ENCODE data around the gene HAO2. TPM values are rescaled to one million over a fixed set of nuclear protein-coding genes. Genes with fewer than 3 reads are reported as not detected.

Gene HAO2
- total RNA-seq, 1 experiment from 2014 or later = not detected

DNA sequence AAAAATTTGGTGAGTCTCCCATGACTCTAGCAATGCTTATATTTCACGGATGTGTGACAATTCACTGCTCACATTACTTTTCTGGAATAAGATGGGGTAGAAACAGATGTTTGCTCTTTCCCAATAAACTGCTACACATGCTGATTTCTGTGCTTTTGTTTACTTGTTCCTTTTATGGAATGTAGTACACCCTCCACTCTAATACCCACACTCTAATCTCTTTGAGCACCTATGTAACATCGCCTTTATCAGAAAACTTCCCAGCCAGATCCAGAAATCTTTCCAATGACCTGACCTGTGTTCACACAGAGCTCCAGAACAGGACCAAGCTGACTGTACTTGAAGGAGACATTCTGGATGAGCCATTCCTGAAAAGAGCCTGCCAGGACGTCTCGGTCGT is 50.5 kb downstream of the HAO2 start:
- CTCF ChIA-PET = no interaction called here
- TF ChIP-seq, protein P1, sequence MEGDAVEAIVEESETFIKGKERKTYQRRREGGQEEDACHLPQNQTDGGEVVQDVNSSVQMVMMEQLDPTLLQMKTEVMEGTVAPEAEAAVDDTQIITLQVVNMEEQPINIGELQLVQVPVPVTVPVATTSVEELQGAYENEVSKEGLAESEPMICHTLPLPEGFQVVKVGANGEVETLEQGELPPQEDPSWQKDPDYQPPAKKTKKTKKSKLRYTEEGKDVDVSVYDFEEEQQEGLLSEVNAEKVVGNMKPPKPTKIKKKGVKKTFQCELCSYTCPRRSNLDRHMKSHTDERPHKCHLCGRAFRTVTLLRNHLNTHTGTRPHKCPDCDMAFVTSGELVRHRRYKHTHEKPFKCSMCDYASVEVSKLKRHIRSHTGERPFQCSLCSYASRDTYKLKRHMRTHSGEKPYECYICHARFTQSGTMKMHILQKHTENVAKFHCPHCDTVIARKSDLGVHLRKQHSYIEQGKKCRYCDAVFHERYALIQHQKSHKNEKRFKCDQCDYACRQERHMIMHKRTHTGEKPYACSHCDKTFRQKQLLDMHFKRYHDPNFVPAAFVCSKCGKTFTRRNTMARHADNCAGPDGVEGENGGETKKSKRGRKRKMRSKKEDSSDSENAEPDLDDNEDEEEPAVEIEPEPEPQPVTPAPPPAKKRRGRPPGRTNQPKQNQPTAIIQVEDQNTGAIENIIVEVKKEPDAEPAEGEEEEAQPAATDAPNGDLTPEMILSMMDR (IDR thresholded peaks at IDR 0.05; ENCODE audit: unreplicated experiment) = no peak
- peaks cover 53% of the 10 kb centered on the region for H3K27me3 Mint-ChIP-seq (ENCODE audit: unreplicated experiment)
- no peaks in the 10 kb centered on the region for H3K4me1 Mint-ChIP-seq (ENCODE audit: low read depth, unreplicated experiment)
- H3K27ac Mint-ChIP-seq (ENCODE audit: unreplicated experiment) = no peak overlapping the region
- H3K4me3 Mint-ChIP-seq (ENCODE audit: low read depth, unreplicated experiment) = no peak overlapping the region
- intact Hi-C loops (cut with micrococcal nuclease; ENCODE audit: unreplicated experiment) = no loop called here
- no peak for DNase-seq
- no peaks in the 10 kb centered on the region for H3K9me3 Mint-ChIP-seq (ENCODE audit: low read depth, unreplicated experiment)
- no peaks in the 10 kb centered on the region for H3K36me3 Mint-ChIP-seq (ENCODE audit: insufficient read depth, unreplicated experiment)
- no TSS peak for BruUV-seq (replicated peaks)

DNA sequence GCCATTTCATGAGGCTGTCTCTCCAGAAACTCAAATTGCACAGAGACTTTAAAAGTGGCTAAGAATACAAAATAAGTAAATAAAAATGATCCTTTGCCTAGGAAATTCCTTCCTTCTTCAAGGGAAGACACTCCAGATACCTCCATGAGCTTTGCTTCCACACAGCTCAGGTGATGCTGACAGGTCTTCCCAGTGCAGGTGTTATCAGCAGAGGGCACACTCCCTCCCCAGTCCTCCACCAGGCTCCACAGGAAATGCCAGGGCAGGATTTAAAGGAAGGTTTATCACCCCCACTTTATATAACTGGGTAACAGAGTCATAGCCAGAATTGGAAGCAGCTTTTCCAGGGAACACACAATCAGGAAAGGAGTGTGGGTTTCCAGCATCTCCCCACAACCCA is 52.1 kb downstream of the HAO2 start:
- Mint-ChIP-seq H3K36me3 (ENCODE audit: insufficient read depth, unreplicated experiment) (no peaks in the 10 kb centered on the region), H3K9me3 (ENCODE audit: low read depth, unreplicated experiment) (no peaks in the 10 kb centered on the region), H3K4me3 (ENCODE audit: low read depth, unreplicated experiment) (no peak overlapping the region), H3K27ac (ENCODE audit: unreplicated experiment) (no peak overlapping the region), H3K27me3 (ENCODE audit: unreplicated experiment) (peaks cover 44% of the 10 kb centered on the region), H3K4me1 (ENCODE audit: low read depth, unreplicated experiment) (no peaks in the 10 kb centered on the region)
- TF ChIP-seq, protein P1 (IDR thresholded peaks at IDR 0.05; ENCODE audit: unreplicated experiment) = no peak
- intact Hi-C loops (cut with micrococcal nuclease; ENCODE audit: unreplicated experiment) = no loop called here
- CTCF ChIA-PET = no interaction called here
- BruUV-seq (replicated peaks) = no TSS peak
- DNase-seq = no peak

DNA sequence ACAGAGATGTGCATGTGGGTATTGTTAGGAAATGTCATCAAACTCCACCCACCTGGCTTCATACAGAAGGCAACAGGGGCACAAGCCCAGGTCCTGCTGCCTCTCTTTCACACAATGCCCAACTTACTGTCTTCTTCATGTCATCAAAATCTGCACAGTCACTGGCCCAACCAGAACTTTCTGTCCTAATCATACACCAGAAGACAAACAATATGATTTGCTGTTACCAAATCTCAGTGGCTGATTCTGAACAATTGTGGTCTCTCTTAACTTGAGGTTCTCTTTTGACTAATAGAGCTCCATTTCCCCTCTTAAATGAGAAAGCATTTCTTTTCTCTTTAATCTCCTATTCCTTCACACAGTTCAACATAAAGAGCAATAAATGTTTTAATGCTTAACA is 54.0 kb downstream of the HAO2 start:
- BruUV-seq (replicated peaks) = no TSS peak
- H3K9me3 Mint-ChIP-seq (ENCODE audit: low read depth, unreplicated experiment) = no peaks in the 10 kb centered on the region
- intact Hi-C loops (cut with micrococcal nuclease; ENCODE audit: unreplicated experiment) = no loop called here
- DNase-seq = no peak
- TF ChIP-seq, protein P1 (IDR thresholded peaks at IDR 0.05; ENCODE audit: unreplicated experiment) = no peak
- H3K36me3 Mint-ChIP-seq (ENCODE audit: insufficient read depth, unreplicated experiment) = no peaks in the 10 kb centered on the region
- no peak overlapping the region for H3K4me3 Mint-ChIP-seq (ENCODE audit: low read depth, unreplicated experiment)
- peaks cover 27% of the 10 kb centered on the region for H3K27me3 Mint-ChIP-seq (ENCODE audit: unreplicated experiment)
- CTCF ChIA-PET = no interaction called here
- H3K27ac Mint-ChIP-seq (ENCODE audit: unreplicated experiment) = no peak overlapping the region
- H3K4me1 Mint-ChIP-seq (ENCODE audit: low read depth, unreplicated experiment) = no peaks in the 10 kb centered on the region

DNA sequence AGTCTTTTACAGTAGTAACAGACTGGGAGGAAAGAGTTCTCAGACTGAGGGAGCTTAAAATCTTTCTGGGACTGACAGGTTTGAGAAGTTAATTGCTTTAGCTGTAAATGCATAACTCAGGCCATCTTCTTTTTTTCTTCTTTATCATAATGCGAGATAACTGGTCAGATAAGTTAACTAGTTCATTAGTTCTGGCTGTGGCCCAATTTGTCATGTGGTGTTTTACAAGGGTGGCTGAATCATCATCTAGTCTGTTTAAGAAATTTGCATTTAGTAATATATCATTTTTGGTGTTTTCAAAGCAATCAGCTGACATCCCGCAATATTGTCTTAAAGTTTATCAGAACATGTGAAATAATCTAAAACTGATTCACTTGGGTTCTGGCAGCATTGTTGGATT is 60.4 kb downstream of the HAO2 start:
- TF ChIP-seq, protein P1 (IDR thresholded peaks at IDR 0.05; ENCODE audit: unreplicated experiment) = no peak
- CTCF ChIA-PET = no interaction called here
- Mint-ChIP-seq H3K27ac (ENCODE audit: unreplicated experiment) (no peak overlapping the region), H3K4me1 (ENCODE audit: low read depth, unreplicated experiment) (no peaks in the 10 kb centered on the region), H3K27me3 (ENCODE audit: unreplicated experiment) (peaks cover 53% of the 10 kb centered on the region), H3K4me3 (ENCODE audit: low read depth, unreplicated experiment) (no peak overlapping the region), H3K9me3 (ENCODE audit: low read depth, unreplicated experiment) (no peaks in the 10 kb centered on the region), H3K36me3 (ENCODE audit: insufficient read depth, unreplicated experiment) (no peaks in the 10 kb centered on the region)
- no peak for DNase-seq
- BruUV-seq (replicated peaks) = no TSS peak
- intact Hi-C loops (cut with micrococcal nuclease; ENCODE audit: unreplicated experiment) = no loop called here

DNA sequence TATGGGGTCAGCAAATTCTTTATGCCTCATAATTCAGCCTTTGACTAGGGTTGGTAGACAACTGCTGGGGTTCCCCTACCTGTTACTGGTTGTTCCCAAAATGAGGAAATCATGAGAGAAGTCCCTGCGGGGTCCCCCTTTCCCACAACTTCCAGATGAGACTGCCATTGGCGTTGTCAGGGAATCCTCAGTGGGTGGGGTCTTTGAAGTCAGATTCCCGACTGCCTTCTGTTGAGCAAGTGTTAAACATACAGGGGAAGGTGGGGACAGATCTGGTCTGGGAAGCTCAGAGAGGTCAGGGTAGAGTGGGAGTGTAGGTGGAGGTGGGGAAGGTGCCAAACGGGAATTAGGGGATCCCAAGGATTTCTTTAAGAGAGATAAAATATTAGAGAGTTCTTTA is 61.1 kb downstream of the HAO2 start:
- CTCF ChIA-PET = no interaction called here
- no TSS peak for BruUV-seq (replicated peaks)
- no peak for DNase-seq
- H3K4me3 Mint-ChIP-seq (ENCODE audit: low read depth, unreplicated experiment) = no peak overlapping the region
- TF ChIP-seq, protein P1 (IDR thresholded peaks at IDR 0.05; ENCODE audit: unreplicated experiment) = no peak
- H3K4me1 Mint-ChIP-seq (ENCODE audit: low read depth, unreplicated experiment) = no peaks in the 10 kb centered on the region
- H3K27ac Mint-ChIP-seq (ENCODE audit: unreplicated experiment) = no peak overlapping the region
- intact Hi-C loops (cut with micrococcal nuclease; ENCODE audit: unreplicated experiment) = no loop called here
- no peaks in the 10 kb centered on the region for H3K36me3 Mint-ChIP-seq (ENCODE audit: insufficient read depth, unreplicated experiment)
- no peaks in the 10 kb centered on the region for H3K9me3 Mint-ChIP-seq (ENCODE audit: low read depth, unreplicated experiment)
- H3K27me3 Mint-ChIP-seq (ENCODE audit: unreplicated experiment) = peaks cover 55% of the 10 kb centered on the region

Measured in Calu3 (cell line).